NAMALWA (cell line): Measurements from ENCODE around the gene FAM229A.

ENCODE experiments used
- DNase-seq: peaks from one replicate; pipeline ENCODE4 v3.0.0-alpha.2; 2015; ENCODE audit warnings: low spot score

Gene FAM229A

DNA sequence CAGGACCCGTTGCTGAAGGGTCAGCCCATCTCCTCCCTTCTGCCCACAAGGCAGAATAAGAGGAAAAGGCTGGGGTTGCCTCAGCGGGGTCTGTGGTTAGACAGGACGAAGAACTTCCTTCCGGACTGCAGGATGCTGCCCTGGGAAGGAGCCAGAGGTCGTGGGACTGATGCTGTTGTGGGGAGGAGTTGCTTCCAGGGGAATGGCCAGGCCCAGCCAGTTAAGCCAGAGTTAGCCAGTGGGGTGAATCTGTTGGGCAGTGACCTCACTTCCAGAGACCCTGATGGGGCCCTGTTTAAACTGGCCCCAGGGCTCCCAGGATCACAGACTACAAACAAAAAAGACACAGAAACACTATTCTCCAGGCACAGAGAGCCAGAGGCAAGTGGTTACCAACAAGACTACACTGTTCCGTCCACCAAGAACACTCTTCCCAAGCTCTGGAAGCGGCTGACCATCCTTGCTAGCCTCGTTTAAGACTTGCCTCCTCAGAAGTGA, 13.0 kb downstream of the FAM229A start:
- no peak for DNase-seq

- no peak for DNase-seq
Measured at GRCh38 chr1:32346532-32347157, 15.6 kb downstream of the FAM229A start.

DNA sequence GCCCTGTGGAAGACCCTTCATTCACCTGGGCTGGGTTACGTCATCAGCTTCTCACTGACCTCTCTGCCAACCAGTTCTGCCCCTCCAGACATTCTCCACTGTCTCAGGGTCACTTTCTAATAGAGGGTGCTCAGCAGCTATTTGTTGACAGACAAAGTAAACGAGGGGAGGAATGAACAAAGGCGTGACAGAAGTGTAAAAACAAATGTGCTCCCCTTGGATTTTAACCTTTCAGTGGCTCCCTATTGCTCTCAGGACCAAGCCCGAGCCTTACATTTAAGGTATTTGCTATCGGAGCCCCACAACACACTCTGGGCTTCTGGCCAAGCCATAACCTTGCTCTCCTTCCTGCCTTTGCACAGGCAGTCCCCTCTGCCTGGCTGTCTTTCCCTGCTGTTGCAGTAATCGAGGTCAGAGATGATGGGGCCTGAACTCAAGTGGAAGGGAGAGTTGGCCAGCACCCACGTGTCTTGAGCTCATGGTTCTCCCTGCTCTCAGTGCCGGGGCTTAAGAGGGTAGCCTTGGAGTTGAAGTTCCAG, 16.9 kb downstream of the FAM229A start:
- no peak for DNase-seq

DNA sequence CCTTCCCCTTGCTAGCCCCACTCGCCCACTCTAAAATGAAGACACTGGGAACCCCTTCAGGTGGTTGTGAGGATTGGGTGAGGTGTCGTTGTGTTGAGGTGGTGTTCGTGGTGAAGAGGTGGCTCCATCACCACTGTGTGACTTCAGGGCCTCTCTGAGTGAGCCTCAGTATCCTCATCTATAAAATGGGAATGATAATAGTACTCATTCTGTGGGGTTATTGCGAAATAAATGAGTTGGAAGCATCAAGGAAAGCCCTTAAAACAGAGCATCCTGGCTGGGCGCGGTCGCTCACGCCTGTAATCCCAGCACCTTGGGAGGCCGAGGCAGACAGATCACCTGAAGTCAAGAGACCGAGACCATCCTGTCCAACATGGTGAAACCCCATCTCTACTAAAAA, 19.6 kb downstream of the FAM229A start:
- DNase-seq, result no peak

GRCh38 chr1:32341971-32342370, 20.3 kb downstream of the FAM229A start:
- no peak for DNase-seq

DNA sequence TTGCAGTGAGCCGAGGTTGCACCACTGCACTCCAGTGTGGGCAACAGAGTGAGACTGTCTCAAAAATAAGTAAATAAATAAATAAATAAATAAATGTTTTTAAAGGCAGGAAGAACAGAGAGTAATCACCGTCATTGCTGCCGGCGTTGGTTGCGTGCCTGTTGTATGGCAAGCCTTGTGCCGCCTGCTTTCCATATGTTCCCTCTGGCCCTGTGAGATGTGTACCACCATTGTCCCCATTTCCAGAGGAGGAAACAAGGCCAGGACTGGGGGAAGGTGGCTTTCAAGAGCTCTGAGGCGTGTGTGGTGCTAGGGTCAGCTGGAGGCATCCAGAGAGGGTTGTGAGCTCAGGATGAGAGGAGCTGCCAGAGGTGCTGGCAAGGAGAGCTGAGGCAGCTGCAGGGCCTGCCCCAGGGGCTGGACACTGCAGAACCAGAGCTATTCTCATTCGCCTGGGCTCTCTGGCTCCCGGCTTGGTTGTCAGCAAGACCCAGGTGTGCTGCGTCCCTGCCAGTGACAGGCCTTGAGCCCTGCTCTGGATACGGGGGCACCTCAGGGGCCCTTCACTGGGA, 21.0 kb downstream of the FAM229A start:
- DNase-seq, result no peak

- no peak for DNase-seq
Measured at GRCh38 chr1:32339363-32339978, 22.8 kb downstream of the FAM229A start.

- DNase-seq, result no peak
Measured at GRCh38 chr1:32338637-32339145, 23.6 kb downstream of the FAM229A start.

DNA sequence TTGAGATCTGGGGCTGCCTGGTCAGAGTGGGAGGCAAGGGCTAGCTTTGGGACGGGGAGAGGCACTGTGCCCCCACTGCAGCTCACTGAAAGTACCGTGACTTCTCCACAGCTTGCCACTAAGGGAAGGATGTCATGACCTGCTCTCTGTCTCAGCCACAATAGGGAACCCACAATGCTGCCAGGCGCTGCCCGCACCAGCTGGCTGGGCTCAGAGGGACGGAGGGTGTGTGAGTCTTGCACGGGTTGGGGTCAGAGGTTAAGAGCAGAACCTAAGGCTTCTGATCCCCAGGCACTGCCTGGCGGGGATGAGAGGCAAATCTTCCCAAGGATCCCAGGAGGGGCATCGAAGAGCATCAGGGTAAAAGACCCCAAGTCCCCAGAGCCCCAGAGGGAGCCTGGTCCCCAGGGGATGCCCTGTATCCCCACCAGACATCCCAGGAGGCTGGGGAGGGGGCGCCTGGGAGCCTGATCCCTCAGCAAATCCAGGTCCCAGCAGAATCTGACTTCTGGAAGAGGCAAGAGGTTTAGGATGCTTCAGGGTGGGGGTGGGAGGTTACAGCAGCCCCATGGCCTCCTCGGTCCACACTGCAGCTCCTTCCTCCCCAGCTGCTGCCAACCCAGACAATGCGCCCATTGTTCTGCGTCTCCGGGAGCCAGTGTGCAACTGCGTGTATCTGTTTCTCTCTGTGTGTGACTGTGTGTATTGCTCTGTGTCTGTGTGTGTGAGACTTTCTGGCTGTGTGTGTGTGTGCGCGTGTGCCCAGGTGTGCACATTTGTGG, 24.2 kb downstream of the FAM229A start:
- DNase-seq, result no peak

DNA sequence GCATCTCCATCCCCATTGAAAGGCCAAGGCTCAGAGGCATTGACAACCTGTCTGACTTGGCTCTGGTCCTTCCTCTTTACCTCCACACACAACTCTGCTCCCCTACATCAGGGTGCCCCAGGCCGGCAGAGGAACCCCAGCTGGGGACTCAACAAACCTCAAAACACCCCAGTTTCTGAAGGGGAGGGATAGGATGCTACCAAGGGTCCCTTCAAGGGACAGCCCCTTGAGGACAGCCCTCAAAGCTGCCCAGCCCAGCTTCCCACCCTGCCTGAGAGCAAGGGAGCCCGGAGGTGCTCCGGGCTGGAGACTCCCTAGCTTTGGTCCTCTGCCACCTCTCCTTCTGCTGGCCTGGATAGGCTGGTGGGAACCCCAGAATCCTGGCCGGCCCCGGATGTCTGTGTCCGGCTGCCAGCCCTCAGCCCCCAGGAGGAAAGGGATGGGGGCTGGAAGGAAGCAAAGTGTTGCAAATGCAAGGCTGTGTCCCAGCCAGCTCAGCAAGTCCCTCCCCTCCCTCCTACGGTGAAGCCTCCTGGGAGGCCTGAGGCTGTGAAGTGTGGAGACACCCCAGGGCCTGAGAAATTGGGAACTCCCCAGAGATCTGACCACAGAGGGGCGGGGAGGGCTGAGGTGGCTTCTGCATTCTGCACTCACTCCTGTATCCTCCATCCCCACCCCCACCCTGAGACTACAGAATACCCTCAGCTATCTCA, 25.2 kb downstream of the FAM229A start:
- DNase-seq, result peak; percentile 73

- no peak for DNase-seq
Measured at GRCh38 chr1:32336591-32336932, 25.7 kb downstream of the FAM229A start.

DNA sequence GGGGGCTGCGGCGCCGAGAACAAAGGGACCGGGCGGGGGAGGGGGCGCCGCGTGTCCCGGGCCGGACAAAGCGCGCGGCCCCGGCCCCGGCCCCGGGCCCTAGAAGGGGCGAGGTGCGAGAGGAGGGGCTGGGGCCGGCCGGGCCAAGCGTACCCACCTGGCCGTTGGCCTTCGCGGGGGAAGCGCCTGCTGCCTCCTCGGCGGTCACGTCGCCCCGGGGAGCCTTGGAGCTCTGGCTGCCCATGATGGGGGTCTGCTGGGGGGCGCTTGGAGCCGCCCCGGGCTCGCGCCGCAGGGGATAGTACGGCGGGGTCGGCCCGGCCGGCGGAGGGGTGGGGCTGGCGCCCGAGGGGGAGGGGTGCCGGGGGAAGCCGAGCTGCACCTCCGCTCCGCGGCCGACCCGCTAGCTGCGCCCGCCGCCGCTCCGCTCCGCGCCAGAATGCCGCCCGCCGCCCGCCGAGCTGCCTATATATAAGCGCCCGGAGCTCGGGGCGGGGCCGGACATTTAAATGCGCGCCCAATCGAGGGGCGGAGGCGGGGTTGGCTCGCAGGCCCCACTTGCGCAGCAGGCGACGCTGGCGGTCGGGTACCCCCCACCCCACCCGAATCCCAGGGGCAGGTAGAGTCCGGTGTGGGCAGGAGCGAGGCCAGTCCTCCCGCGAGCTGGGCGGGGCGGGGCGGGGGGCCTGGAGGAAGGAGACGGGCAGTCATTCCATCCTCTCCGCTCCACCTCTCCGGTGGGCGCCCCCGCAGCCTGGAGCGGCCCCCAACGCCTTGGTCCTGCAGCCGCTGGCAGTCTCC, 26.3 kb downstream of the FAM229A start, which contains the start of gene MARCKSL1:
MARCKSL1 (minus strand) TSS at position 444 of the 801 bp plus-strand sequence; CDS start at position 244, 200 bp downstream.
- DNase-seq, result peak; percentile 84

DNA sequence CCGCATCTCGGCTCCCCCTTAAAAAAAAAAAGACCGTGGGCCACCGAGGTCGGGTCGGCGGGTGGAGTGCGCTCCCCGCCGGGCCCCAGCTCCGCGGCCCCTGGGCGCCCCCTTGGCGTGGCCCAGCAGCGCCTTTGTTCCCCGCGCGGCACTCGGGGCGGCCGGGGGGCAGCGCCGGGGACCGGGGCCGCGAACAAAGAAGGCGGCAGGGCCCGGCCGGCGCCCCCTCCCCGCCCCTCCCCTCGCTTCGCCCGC, 26.8 kb downstream of the FAM229A start:
- DNase-seq, result no peak

GRCh38 chr1:32334864-32335534, 27.3 kb downstream of the FAM229A start:
- peak; percentile 79 for DNase-seq

GRCh38 chr1:32334274-32334861, 27.9 kb downstream of the FAM229A start:
- DNase-seq, result no peak

DNA sequence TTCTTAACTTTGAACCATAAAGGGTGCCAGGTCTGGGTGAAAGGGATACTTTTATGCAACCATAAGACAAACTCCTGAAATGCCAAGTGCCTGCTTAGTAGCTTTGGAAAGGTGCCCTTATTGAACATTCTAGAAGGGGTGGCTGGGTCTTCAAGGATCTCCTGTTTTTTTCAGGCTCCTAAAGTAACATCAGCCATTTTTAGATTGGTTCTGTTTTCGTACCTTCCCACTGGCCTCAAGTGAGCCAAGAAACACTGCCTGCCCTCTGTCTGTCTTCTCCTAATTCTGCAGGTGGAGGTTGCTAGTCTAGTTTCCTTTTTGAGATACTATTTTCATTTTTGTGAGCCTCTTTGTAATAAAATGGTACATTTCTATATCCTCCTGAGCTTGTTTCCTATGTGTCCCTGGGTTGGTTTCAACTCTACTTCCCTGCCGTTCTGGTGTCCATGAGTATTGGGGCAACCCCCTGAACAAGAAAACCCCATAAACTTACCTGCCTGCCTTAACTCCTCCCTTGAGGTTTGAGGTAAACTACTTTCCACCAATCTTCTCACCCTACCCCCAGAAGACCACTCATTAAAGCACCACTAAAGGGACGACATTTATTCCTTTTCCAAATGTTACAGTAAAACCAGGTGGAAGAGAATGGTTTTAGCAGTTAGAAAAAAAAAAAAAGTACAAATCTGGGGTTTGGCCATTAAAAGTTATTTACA, 28.9 kb downstream of the FAM229A start:
- DNase-seq, result no peak

- DNase-seq, result no peak
Measured at GRCh38 chr1:32332290-32333079, 29.8 kb downstream of the FAM229A start.

- DNase-seq, result no peak
Measured at GRCh38 chr1:32331549-32331948, 30.7 kb downstream of the FAM229A start.
